DND-41 (cell line): Measurements from ENCODE around the gene EIF2B4.

Experiments
- ATAC-seq: fragments of 200-7000 bp; cut with Tn5 transposase; 3 replicates; pipeline ENCODE4 v1.9.1; 2021; ENCODE audit warnings: low read depth; ENCODE audit not compliant: insufficient read depth
- DNase-seq: peaks from one replicate; pipeline ENCODE4 v3.0.0-alpha.2; 2020
- H2AFZ ChIP-seq: 2 replicates; pipeline ENCODE4 v1.6.0; 2012; ENCODE audit warnings: low read depth, low read length
- H3K27ac ChIP-seq: 2 replicates; pipeline ENCODE4 v1.5.1; 2012; ENCODE audit warnings: low read length, inconsistent platforms
- H3K27me3 ChIP-seq: fragments of 200-600 bp; sonication (generic); 2 replicates; pipeline ENCODE4 v1.6.0; 2012; ENCODE audit warnings: low read length, mild to moderate bottlenecking, inconsistent platforms; ENCODE audit not compliant: insufficient read depth, poor library complexity
- H3K36me3 ChIP-seq: 2 replicates; pipeline ENCODE4 v1.5.1; 2012; ENCODE audit warnings: low read length, inconsistent platforms; ENCODE audit not compliant: insufficient read depth
- H3K4me1 ChIP-seq: 2 replicates; pipeline ENCODE4 v1.5.1; 2012; ENCODE audit warnings: mild to moderate bottlenecking, low read length; ENCODE audit not compliant: insufficient read depth
- H3K4me2 ChIP-seq: 2 replicates; pipeline ENCODE4 v1.6.0; 2012; ENCODE audit warnings: mild to moderate bottlenecking, moderate library complexity, low read length, inconsistent platforms; ENCODE audit not compliant: insufficient read depth
- H3K4me3 ChIP-seq, 2 experiments: fragments of 200-600 bp in 1 of 2; shearing (Covaris generic) in 1 of 2; 2 replicates each; pipeline ENCODE4 v1.5.1; 2012 to 2016; ENCODE audit warnings: inconsistent platforms in 2 of 2, low read length in 2 of 2, mild to moderate bottlenecking in 2 of 2, low read depth in 1 of 2, moderate library complexity in 1 of 2
- H3K79me2 ChIP-seq: 2 replicates; pipeline ENCODE4 v1.6.0; 2012; ENCODE audit warnings: low read length, inconsistent platforms; ENCODE audit not compliant: insufficient read depth
- H3K9ac ChIP-seq: 2 replicates; pipeline ENCODE4 v1.6.0; 2012; ENCODE audit warnings: low read depth, mild to moderate bottlenecking, inconsistent platforms, low read length, moderate library complexity
- H3K9me3 ChIP-seq: 2 replicates; pipeline ENCODE4 v1.5.1; 2012; ENCODE audit warnings: low read length, moderate library complexity, mild to moderate bottlenecking, inconsistent platforms; ENCODE audit not compliant: insufficient read depth, severe bottlenecking
- H4K20me1 ChIP-seq: 2 replicates; pipeline ENCODE4 v1.6.0; 2012; ENCODE audit warnings: low read length; ENCODE audit not compliant: insufficient read depth
- EZH2 ChIP-seq: IDR thresholded peaks from 3 replicates; pipeline ENCODE4 v1.6.1; 2012; ENCODE audit warnings: borderline replicate concordance, low read depth, mild to moderate bottlenecking, moderate library complexity, low read length, inconsistent platforms; ENCODE audit not compliant: severe bottlenecking
- TF ChIP-seq, protein P1 (sequence below): IDR thresholded peaks from 2 replicates; pipeline ENCODE4 v1.5.1; 2012; ENCODE audit warnings: borderline replicate concordance, low read length, moderate library complexity, mild to moderate bottlenecking; ENCODE audit not compliant: poor library complexity, severe bottlenecking; ENCODE audit errors: extremely low read depth

EIF2B4 gene

DNA sequence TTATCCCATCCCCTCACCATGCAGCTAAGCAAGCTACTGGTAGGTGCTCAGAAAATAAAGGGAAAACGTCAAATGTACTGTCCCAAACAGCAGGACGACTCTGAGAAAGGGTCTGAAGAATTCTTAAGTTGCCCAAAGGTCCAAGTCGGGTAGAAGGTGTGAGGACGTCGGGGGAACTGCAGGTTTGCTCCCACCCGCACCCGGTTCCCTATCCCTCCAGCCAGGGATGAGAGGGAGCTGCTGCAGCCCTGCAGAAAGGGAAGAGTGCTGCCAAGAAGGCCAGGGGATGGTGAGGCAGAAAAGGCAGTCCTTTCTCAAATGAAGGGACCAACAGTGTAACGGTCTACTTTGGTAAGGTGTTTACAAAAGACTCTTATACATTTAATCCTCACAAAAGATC is 55.0 kb downstream of the EIF2B4 start:
- DNase-seq = no peak
- Histone ChIP-seq H3K4me1 (no peaks in the 10 kb centered on the region), H3K4me3 (no peak overlapping the region), H3K27ac (no peak overlapping the region), H3K79me2 (no peaks in the 10 kb centered on the region), H3K27me3 (no peaks in the 10 kb centered on the region), H3K36me3 (peaks cover 20% of the 10 kb centered on the region), H2AFZ (no peak overlapping the region), H3K9me3 (no peaks in the 10 kb centered on the region), H3K9ac (no peak overlapping the region), H4K20me1 (no peaks in the 10 kb centered on the region; the same call in 1 of the 2 replicates), H3K4me2 (no peak overlapping the region)
- TF ChIP-seq, protein P1, sequence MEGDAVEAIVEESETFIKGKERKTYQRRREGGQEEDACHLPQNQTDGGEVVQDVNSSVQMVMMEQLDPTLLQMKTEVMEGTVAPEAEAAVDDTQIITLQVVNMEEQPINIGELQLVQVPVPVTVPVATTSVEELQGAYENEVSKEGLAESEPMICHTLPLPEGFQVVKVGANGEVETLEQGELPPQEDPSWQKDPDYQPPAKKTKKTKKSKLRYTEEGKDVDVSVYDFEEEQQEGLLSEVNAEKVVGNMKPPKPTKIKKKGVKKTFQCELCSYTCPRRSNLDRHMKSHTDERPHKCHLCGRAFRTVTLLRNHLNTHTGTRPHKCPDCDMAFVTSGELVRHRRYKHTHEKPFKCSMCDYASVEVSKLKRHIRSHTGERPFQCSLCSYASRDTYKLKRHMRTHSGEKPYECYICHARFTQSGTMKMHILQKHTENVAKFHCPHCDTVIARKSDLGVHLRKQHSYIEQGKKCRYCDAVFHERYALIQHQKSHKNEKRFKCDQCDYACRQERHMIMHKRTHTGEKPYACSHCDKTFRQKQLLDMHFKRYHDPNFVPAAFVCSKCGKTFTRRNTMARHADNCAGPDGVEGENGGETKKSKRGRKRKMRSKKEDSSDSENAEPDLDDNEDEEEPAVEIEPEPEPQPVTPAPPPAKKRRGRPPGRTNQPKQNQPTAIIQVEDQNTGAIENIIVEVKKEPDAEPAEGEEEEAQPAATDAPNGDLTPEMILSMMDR = no peak
- TF ChIP-seq EZH2 = no peak
- ATAC-seq = no peak

DNA sequence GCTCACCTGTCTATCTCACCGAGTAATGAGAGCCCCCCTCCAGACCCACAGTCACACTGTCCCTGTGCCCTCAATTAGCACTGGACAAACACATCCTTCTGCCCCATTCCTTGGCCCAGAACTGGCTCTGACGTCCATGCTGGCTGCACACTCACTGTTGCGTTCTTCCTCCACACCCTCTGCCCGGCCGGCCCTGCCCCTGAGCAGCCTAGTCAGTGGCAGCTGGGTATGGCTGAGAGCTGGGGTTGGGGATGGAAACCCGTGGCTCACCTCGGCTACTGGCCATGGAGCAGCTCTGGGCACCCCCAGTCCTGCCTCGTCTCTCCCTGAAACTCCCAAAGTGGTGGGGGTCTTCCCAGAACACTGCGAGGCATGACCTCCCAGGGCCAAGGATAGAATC is 55.4 kb downstream of the EIF2B4 start:
- Histone ChIP-seq H3K79me2 (no peaks in the 10 kb centered on the region), H3K9ac (no peak overlapping the region), H3K27ac (no peak overlapping the region), H4K20me1 (no peaks in the 10 kb centered on the region; the same call in none of the 2 replicates), H3K4me2 (no peak overlapping the region), H3K27me3 (no peaks in the 10 kb centered on the region), H3K36me3 (peaks cover 22% of the 10 kb centered on the region), H2AFZ (no peak overlapping the region), H3K4me3 (no peak overlapping the region), H3K9me3 (no peaks in the 10 kb centered on the region), H3K4me1 (no peaks in the 10 kb centered on the region)
- no peak for DNase-seq
- TF ChIP-seq, protein P1 = no peak
- no peak for TF ChIP-seq EZH2
- no peak for ATAC-seq
